Right hindlimb (tissue), 1 donor: Measurements from ENCODE around the gene ABR.
"Not testable (repeated sequence)": the region's sequence is repeated elsewhere in the genome, so short reads cannot be mapped to it uniquely, and the experiment has no call there.

ENCODE experiments used
- DNase-seq: peaks from one replicate; pipeline ENCODE4 v3.0.0-alpha.2; 2018

The ABR gene

GRCh38 chr17:1173432-1174262 lies 6.1 kb downstream of the ABR start:
- no peak for DNase-seq

GRCh38 chr17:1171953-1172352 lies 7.8 kb downstream of the ABR start:
- DNase-seq = no peak

GRCh38 chr17:1170739-1171138 lies 9.0 kb downstream of the ABR start:
- no peak for DNase-seq

GRCh38 chr17:1169929-1170312 lies 9.9 kb downstream of the ABR start:
- no peak for DNase-seq

- DNase-seq = no peak
Observed at GRCh38 chr17:1169221-1169928, 10.4 kb downstream of the ABR start.

- DNase-seq = no peak
Observed at GRCh38 chr17:1168533-1169220, 11.1 kb downstream of the ABR start.

- DNase-seq = no peak
Observed at GRCh38 chr17:1166276-1166675, 13.5 kb downstream of the ABR start.

GRCh38 chr17:1165836-1166235 lies 13.9 kb downstream of the ABR start:
- DNase-seq = no peak

- DNase-seq = no peak
Observed at GRCh38 chr17:1164935-1165556, 14.7 kb downstream of the ABR start.

GRCh38 chr17:1162116-1162855 lies 17.5 kb downstream of the ABR start:
- no peak for DNase-seq

GRCh38 chr17:1160591-1161390 lies 19.0 kb downstream of the ABR start:
- DNase-seq = no peak

GRCh38 chr17:1159431-1160180 lies 20.2 kb downstream of the ABR start:
- no peak for DNase-seq

- no peak for DNase-seq
Observed at GRCh38 chr17:1158879-1159278, 20.9 kb downstream of the ABR start.

- DNase-seq = no peak
Observed at GRCh38 chr17:1156864-1157263, 22.9 kb downstream of the ABR start.

GRCh38 chr17:1154704-1155103 lies 25.1 kb downstream of the ABR start:
- DNase-seq = no peak

GRCh38 chr17:1153795-1154546 lies 25.8 kb downstream of the ABR start:
- peak; percentile 82 for DNase-seq

GRCh38 chr17:1152582-1152981 lies 27.2 kb downstream of the ABR start:
- DNase-seq = not testable (repeated sequence)

GRCh38 chr17:1150863-1151600 lies 28.7 kb downstream of the ABR start:
- DNase-seq = no peak

GRCh38 chr17:1149869-1150268 lies 29.9 kb downstream of the ABR start:
- no peak for DNase-seq
